Stimulated activated naive CD4-positive, alpha-beta T cell treated with Interleukin-2 at 50 U/mL for 16 hours (primary cell): ENCODE results near the gene KLHL30.

Experiments used
- DNase-seq: peaks from one replicate; lab custom pipeline; 2025; lab: John Stamatoyannopoulos, UW

The KLHL30 gene

GRCh38 chr2:238149841-238150572 is 11.5 kb downstream of the KLHL30 start:
- no peak for DNase-seq

GRCh38 chr2:238150686-238151085 is 12.2 kb downstream of the KLHL30 start:
- no peak for DNase-seq

- no peak for DNase-seq
These were observed 12.7 kb downstream of the KLHL30 start for GRCh38 chr2:238151205-238151604.

- no peak for DNase-seq
These were observed 13.3 kb downstream of the KLHL30 start for GRCh38 chr2:238151628-238152235.

GRCh38 chr2:238152771-238153688 is 14.6 kb downstream of the KLHL30 start:
- DNase-seq: no peak

- DNase-seq: no peak
These were observed 16.1 kb downstream of the KLHL30 start for GRCh38 chr2:238154570-238154969.

- no peak for DNase-seq
These were observed 16.7 kb downstream of the KLHL30 start for GRCh38 chr2:238155051-238155760.

GRCh38 chr2:238155761-238156694 is 17.6 kb downstream of the KLHL30 start:
- DNase-seq: no peak

GRCh38 chr2:238157506-238158017 is 19.1 kb downstream of the KLHL30 start:
- no peak for DNase-seq

GRCh38 chr2:238158018-238158508 is 19.6 kb downstream of the KLHL30 start:
- no peak for DNase-seq

- DNase-seq: no peak
These were observed 20.1 kb downstream of the KLHL30 start, which contains the start of gene ERFE for GRCh38 chr2:238158509-238159070. ERFE (plus strand) TSS chr2:238158970; CDS start chr2:238159008, 38 bp downstream.

GRCh38 chr2:238159071-238159539 is 20.6 kb downstream of the KLHL30 start:
- no peak for DNase-seq

- DNase-seq: no peak
These were observed 21.3 kb downstream of the KLHL30 start for GRCh38 chr2:238159661-238160205.

- no peak for DNase-seq
These were observed 22.0 kb downstream of the KLHL30 start for GRCh38 chr2:238160206-238161129.

- DNase-seq: no peak
These were observed 23.0 kb downstream of the KLHL30 start for GRCh38 chr2:238161291-238162051.

- DNase-seq: no peak
These were observed 23.9 kb downstream of the KLHL30 start for GRCh38 chr2:238162251-238162845.

- no peak for DNase-seq
These were observed 24.5 kb downstream of the KLHL30 start for GRCh38 chr2:238162846-238163441.
